ENCODE data around the gene IL26. TPM values are rescaled to one million over a fixed set of nuclear protein-coding genes. Genes with fewer than 3 reads are reported as not detected.
"Not testable (repeated sequence)": the region's sequence is repeated elsewhere in the genome, so short reads cannot be mapped to it uniquely, and the experiment has no call there.

IL26 gene
- total RNA-seq, 1 donor from 2014 or later, result not detected

- intact Hi-C loops (cut with micrococcal nuclease), result no loop called here
- CTCF ChIA-PET, result no interaction called here
- no peaks in the 10 kb centered on the region for H3K36me3 Mint-ChIP-seq (ENCODE audit: low read depth)
- H3K4me3 Mint-ChIP-seq, result no peak overlapping the region
- ATAC-seq (ENCODE audit: low read depth) (no peak), DNase-seq (no peak)
- TF ChIP-seq, protein P1, sequence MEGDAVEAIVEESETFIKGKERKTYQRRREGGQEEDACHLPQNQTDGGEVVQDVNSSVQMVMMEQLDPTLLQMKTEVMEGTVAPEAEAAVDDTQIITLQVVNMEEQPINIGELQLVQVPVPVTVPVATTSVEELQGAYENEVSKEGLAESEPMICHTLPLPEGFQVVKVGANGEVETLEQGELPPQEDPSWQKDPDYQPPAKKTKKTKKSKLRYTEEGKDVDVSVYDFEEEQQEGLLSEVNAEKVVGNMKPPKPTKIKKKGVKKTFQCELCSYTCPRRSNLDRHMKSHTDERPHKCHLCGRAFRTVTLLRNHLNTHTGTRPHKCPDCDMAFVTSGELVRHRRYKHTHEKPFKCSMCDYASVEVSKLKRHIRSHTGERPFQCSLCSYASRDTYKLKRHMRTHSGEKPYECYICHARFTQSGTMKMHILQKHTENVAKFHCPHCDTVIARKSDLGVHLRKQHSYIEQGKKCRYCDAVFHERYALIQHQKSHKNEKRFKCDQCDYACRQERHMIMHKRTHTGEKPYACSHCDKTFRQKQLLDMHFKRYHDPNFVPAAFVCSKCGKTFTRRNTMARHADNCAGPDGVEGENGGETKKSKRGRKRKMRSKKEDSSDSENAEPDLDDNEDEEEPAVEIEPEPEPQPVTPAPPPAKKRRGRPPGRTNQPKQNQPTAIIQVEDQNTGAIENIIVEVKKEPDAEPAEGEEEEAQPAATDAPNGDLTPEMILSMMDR (IDR thresholded peaks at IDR 0.05), result no peak
- H3K9me3 Mint-ChIP-seq, result no peaks in the 10 kb centered on the region
- H3K4me1 Mint-ChIP-seq, result peaks cover 32% of the 10 kb centered on the region
- POLR2A ChIA-PET, result no interaction called here
- H3K27ac Mint-ChIP-seq, result no peak overlapping the region
- H3K27me3 Mint-ChIP-seq, result no peaks in the 10 kb centered on the region
Measured at GRCh38 chr12:68178184-68178583, 47.4 kb downstream of the IL26 start.

- intact Hi-C loops (cut with micrococcal nuclease), result no loop called here
- no peaks in the 10 kb centered on the region for H3K36me3 Mint-ChIP-seq (ENCODE audit: low read depth)
Measured at GRCh38 chr12:68177562-68177961, 48.0 kb downstream of the IL26 start.

DNA sequence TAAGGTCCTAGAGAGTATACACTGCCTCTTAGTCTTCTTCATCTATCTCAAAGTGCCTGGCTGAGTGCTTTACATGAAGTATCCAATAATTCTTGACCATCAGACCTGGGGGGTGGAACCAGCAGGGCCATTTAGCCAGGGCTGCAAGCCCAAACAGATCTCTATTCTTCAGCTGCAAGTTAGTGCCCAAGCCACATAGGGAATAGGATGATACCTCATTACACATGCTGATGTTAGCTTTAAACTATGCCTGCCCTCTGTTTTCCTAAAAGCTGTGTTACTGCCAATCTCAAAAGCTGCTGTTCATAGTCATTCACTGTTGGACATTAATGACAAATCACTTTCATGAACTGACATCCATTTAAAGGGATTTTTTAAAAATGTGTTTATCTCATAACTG is 49.4 kb downstream of the IL26 start:
- TF ChIP-seq, protein P1 (IDR thresholded peaks at IDR 0.05), result no peak
- CTCF ChIA-PET, result no interaction called here
- Mint-ChIP-seq H3K9me3 (no peaks in the 10 kb centered on the region), H3K27ac (peak overlapping the region; percentile 87), H3K4me3 (peak overlapping the region; percentile 73), H3K4me1 (peaks cover 27% of the 10 kb centered on the region), H3K36me3 (ENCODE audit: low read depth) (no peaks in the 10 kb centered on the region), H3K27me3 (no peaks in the 10 kb centered on the region)
- ATAC-seq (ENCODE audit: low read depth) (no peak), DNase-seq (no peak)
- intact Hi-C loops (cut with micrococcal nuclease), result no loop called here
- POLR2A ChIA-PET, result interaction anchor here (0.6 kb wide), 1 partner anchor 11 kb away, joined by 3 read pairs; no protein-coding TSS in a partner anchor

More at GRCh38 chr12:68177562-68177961, 48.0 kb downstream of the IL26 start:
- CTCF ChIA-PET, result no interaction called here
- TF ChIP-seq, protein P1 (IDR thresholded peaks at IDR 0.05), result no peak
- Mint-ChIP-seq H3K4me1 (peaks cover 32% of the 10 kb centered on the region), H3K27me3 (no peaks in the 10 kb centered on the region), H3K27ac (no peak overlapping the region), H3K9me3 (no peaks in the 10 kb centered on the region), H3K4me3 (no peak overlapping the region)
- no peak for DNase-seq
- POLR2A ChIA-PET, result no interaction called here
- ATAC-seq (ENCODE audit: low read depth), result no peak

- peak; percentile 20 for DNase-seq
- ChIA-PET POLR2A (interaction anchor here (0.6 kb wide), 1 partner anchor 10 kb away, joined by 3 read pairs; no protein-coding TSS in a partner anchor), CTCF (no interaction called here)
- Mint-ChIP-seq H3K4me1 (peaks cover 21% of the 10 kb centered on the region), H3K4me3 (peak overlapping the region; percentile 73), H3K36me3 (ENCODE audit: low read depth) (no peaks in the 10 kb centered on the region), H3K9me3 (no peaks in the 10 kb centered on the region), H3K27ac (peak overlapping the region; percentile 87), H3K27me3 (no peaks in the 10 kb centered on the region)
- TF ChIP-seq, protein P1 (IDR thresholded peaks at IDR 0.05), result no peak
- ATAC-seq (ENCODE audit: low read depth), result peak; percentile 84
- intact Hi-C loops (cut with micrococcal nuclease), result no loop called here
Measured at GRCh38 chr12:68175557-68176061, 50.0 kb downstream of the IL26 start.

DNA sequence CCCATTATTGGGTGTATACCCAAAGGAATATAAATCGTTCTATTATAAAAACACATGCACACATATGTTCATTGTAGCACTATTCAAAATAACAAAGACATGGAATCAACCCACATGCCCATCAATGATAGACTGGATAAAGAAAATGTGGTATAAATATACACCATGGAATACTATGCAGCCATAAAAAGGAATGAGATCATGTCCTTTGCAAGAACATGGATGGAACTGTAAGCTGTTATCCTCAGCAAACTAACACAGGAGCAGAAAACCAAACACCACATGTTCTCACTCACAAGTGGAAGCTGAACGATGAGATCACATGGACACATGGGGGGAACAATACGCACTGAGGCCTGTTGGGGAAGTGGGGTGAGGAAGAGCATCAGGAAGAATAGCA is 50.8 kb downstream of the IL26 start:
- H3K27me3 Mint-ChIP-seq; H3K36me3 Mint-ChIP-seq (ENCODE audit: low read depth); DNase-seq; H3K4me3 Mint-ChIP-seq; CTCF ChIA-PET; ATAC-seq (ENCODE audit: low read depth); intact Hi-C loops (cut with micrococcal nuclease); H3K9me3 Mint-ChIP-seq; POLR2A ChIA-PET: not testable (repeated sequence)
- Mint-ChIP-seq H3K4me1 (peaks cover 21% of the 10 kb centered on the region), H3K27ac (peak overlapping the region; percentile 87)

GRCh38 chr12:68173792-68174191 is 51.8 kb downstream of the IL26 start:
- TF ChIP-seq, protein P1 (IDR thresholded peaks at IDR 0.05), result no peak
- Mint-ChIP-seq H3K27ac (no peak overlapping the region), H3K4me3 (no peak overlapping the region), H3K9me3 (no peaks in the 10 kb centered on the region), H3K36me3 (ENCODE audit: low read depth) (no peaks in the 10 kb centered on the region), H3K27me3 (no peaks in the 10 kb centered on the region), H3K4me1 (peaks cover 21% of the 10 kb centered on the region)
- ChIA-PET CTCF (no interaction called here), POLR2A (no interaction called here)
- no peak for ATAC-seq (ENCODE audit: low read depth)
- DNase-seq, result no peak
- intact Hi-C loops (cut with micrococcal nuclease), result no loop called here
